Measurements from ENCODE around the gene PLXNA4.

The PLXNA4 gene

GRCh38 chr7:132087421-132087820 is 488.8 kb downstream of the PLXNA4 start:
- Mint-ChIP-seq H3K27ac (no peak overlapping the region), H3K36me3 (no peaks in the 10 kb centered on the region)

GRCh38 chr7:132084776-132085388 is 491.4 kb downstream of the PLXNA4 start:
- Mint-ChIP-seq H3K36me3 (no peaks in the 10 kb centered on the region), H3K27ac (no peak overlapping the region), H3K4me1 (no peaks in the 10 kb centered on the region), H3K4me3 (no peak overlapping the region), H3K27me3 (peaks cover 5 to 10% of the 10 kb centered on the region in 2 donors), H3K9me3 (no peaks in the 10 kb centered on the region)
- DNase-seq (no peak), ATAC-seq (replicated peaks) (no peak)

More at GRCh38 chr7:132087421-132087820, 488.8 kb downstream of the PLXNA4 start:
- H3K4me1 Mint-ChIP-seq, result no peaks in the 10 kb centered on the region
- no peak overlapping the region for H3K4me3 Mint-ChIP-seq
- peaks cover 5 to 10% of the 10 kb centered on the region in 2 donors for H3K27me3 Mint-ChIP-seq
- no peak for ATAC-seq (replicated peaks)
- H3K9me3 Mint-ChIP-seq, result no peaks in the 10 kb centered on the region
- DNase-seq, result no peak

DNA sequence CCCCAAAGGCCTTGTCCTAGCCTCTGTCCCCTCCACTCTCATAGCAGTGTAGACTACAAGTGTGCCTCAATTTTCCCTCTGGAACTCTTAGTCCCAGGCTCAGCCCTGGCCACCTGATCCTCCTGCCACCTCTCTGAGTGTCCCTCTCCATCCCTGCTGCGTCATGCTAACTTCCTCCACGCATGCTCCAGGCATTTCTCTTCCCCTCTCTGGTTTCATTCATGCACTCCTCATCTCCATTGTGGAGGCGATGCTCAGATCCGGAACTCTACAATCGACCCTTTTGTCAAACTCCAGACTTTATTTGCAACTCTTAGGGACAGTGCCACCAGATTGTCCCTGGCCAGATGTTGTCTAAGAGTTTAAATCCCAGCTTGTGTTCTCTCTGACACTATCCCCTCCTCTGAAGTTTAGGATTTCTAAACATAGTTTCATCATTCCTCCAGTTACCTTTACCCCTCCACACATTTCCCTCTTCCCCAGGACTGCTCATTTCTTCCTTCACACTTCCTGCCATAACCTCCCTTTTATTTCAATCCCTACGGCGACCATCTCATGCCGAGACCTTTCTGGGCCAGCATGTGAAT is 492.6 kb downstream of the PLXNA4 start:
- ATAC-seq (replicated peaks) (no peak), DNase-seq (no peak)
- Mint-ChIP-seq H3K36me3 (no peaks in the 10 kb centered on the region), H3K27me3 (peaks cover 5 to 13% of the 10 kb centered on the region in 2 donors), H3K9me3 (no peaks in the 10 kb centered on the region), H3K4me1 (no peaks in the 10 kb centered on the region), H3K4me3 (no peak overlapping the region), H3K27ac (no peak overlapping the region)

GRCh38 chr7:132083126-132083525 is 493.1 kb downstream of the PLXNA4 start:
- ATAC-seq (replicated peaks) (no peak), DNase-seq (no peak)
- Mint-ChIP-seq H3K4me3 (no peak overlapping the region), H3K27me3 (peaks cover 5 to 13% of the 10 kb centered on the region in 2 donors), H3K36me3 (no peaks in the 10 kb centered on the region), H3K4me1 (no peaks in the 10 kb centered on the region), H3K27ac (no peak overlapping the region), H3K9me3 (no peaks in the 10 kb centered on the region)

DNA sequence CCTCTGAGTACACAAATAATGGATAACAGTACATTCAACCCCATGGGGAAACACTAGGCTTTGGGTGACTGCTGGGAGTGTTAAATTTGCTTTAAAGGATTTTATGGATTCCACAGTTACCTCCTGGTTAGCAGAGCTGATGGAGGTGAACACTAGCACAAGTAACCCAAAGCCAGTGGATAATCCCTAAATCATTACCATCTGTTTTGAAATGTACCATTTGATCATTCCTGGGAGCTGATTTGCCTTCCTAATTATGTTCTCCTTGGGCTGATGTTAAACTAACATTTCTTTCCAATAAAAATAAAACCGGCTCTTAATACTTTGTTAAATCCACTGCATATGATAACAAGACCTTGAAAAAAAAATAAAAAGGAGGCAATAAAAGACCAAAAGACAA is 493.9 kb downstream of the PLXNA4 start:
- no peak for ATAC-seq (replicated peaks)
- H3K4me3 Mint-ChIP-seq, result no peak overlapping the region
- H3K36me3 Mint-ChIP-seq, result no peaks in the 10 kb centered on the region
- H3K9me3 Mint-ChIP-seq, result no peaks in the 10 kb centered on the region
- H3K4me1 Mint-ChIP-seq, result no peaks in the 10 kb centered on the region
- DNase-seq, result no peak
- no peak overlapping the region for H3K27ac Mint-ChIP-seq
- H3K27me3 Mint-ChIP-seq, result peaks cover 2 to 13% of the 10 kb centered on the region in 2 donors

GRCh38 chr7:132081686-132082085 is 494.6 kb downstream of the PLXNA4 start:
- no peak overlapping the region for H3K4me3 Mint-ChIP-seq
- H3K9me3 Mint-ChIP-seq, result no peaks in the 10 kb centered on the region
- no peak for DNase-seq
- peaks cover 0 to 17% of the 10 kb centered on the region in 2 donors for H3K27me3 Mint-ChIP-seq
- no peaks in the 10 kb centered on the region for H3K36me3 Mint-ChIP-seq
- H3K27ac Mint-ChIP-seq, result no peak overlapping the region
- no peak for ATAC-seq (replicated peaks)
- H3K4me1 Mint-ChIP-seq, result no peaks in the 10 kb centered on the region

DNA sequence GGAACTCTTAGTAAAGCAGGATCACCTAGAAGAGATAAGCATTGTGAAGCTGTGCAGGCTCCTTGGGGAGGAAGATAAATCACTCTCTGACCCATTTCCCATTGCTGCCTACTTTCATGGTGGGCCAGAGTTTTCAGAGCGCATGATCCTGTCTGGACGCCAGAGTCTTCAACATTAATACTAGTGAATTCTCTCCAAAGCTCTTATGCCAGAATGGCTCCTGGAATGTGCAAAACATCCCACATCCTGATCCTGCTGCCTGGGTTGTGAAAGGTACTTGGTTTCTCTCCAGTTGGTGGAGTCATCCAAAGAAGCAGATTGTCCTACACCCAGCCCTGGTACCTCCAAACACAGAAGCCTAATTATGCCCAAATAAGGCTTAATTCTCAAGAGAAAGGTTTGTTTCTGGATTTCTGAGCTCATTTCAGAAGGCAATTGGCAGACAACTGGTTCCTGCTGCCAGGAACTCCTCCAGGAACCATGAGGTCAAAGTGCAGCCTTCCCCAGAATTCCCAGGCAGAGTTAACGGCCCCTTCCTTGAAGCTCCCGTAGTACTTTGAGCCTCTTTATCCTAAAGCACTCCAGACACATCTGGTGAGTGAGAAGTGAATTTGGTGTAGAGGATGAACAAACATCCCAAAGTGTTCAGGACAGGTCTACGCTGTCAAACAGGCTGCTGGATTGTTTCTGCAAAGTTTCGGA is 495.2 kb downstream of the PLXNA4 start:
- peaks cover 4 to 22% of the 10 kb centered on the region in 2 donors for H3K27me3 Mint-ChIP-seq
- no peaks in the 10 kb centered on the region for H3K4me1 Mint-ChIP-seq
- no peaks in the 10 kb centered on the region for H3K36me3 Mint-ChIP-seq
- no peak overlapping the region for H3K4me3 Mint-ChIP-seq
- no peaks in the 10 kb centered on the region for H3K9me3 Mint-ChIP-seq
- no peak overlapping the region for H3K27ac Mint-ChIP-seq
- DNase-seq (no peak), ATAC-seq (replicated peaks) (no peak)

DNA sequence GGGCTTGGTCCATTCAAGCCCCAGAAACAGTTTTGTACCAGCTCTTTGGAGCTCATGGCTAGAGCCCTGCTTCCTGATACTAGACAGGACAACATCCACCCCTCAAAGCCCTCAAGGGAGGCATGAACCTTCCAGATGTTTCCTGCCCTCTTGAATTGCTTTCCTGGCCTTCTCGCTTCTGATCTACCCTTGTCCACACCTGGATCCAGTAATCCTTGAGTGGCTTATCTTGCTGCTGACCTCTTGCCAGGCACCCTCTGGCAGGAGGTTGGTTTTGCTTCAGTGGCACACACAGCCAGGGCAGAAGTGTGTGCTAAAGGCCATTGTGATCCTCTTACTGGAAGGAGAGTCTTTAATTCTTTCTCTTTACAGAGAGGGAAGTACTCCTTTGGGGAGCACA is 495.8 kb downstream of the PLXNA4 start:
- Mint-ChIP-seq H3K27me3 (peaks cover 10 to 24% of the 10 kb centered on the region in 2 donors), H3K36me3 (no peaks in the 10 kb centered on the region), H3K4me1 (no peaks in the 10 kb centered on the region), H3K9me3 (no peaks in the 10 kb centered on the region), H3K27ac (no peak overlapping the region), H3K4me3 (no peak overlapping the region)
- ATAC-seq (replicated peaks), result no peak
- DNase-seq, result no peak

GRCh38 chr7:132078891-132079735 is 497.2 kb downstream of the PLXNA4 start:
- ATAC-seq (replicated peaks), result no peak
- Mint-ChIP-seq H3K27me3 (peaks cover 10 to 24% of the 10 kb centered on the region in 2 donors), H3K4me3 (no peak overlapping the region), H3K9me3 (no peaks in the 10 kb centered on the region), H3K36me3 (no peaks in the 10 kb centered on the region), H3K27ac (no peak overlapping the region), H3K4me1 (no peaks in the 10 kb centered on the region)
- no peak for DNase-seq

DNA sequence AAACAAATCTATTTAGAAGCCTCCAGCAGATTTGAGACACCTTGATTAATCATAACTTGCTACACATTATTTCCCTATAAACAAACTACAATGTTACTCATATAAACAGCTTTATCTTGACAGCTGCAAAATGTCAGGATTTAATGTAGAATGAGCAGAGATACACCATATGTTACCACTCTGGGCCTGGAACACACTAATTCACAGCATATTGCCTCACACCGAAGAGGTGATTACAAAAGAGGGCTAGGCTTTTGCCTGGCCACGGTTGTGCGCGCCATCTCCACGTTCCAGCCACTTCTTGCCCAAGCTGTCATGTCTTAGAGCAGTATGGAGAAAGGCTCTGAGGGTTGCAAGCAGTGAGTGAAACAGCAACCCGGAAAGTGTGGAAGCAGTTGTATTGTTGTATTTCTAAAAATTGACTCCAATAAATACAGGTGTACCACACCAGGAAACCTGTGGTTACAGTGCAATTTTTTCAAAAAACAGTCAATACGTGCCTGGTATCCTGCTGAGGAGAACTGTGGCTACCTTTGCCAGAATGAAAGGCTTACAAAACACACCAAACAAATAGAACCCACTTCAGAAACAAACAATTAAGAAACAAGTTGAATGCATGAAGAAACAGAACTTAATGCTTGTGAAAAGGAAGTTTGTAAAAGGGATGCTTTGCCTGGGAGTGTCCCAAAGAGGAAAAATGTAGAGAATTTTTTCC is 498.1 kb downstream of the PLXNA4 start:
- DNase-seq, result no peak
- H3K27me3 Mint-ChIP-seq, result peaks cover 10 to 14% of the 10 kb centered on the region in 2 donors
- H3K36me3 Mint-ChIP-seq, result no peaks in the 10 kb centered on the region
- no peak overlapping the region for H3K27ac Mint-ChIP-seq
- H3K9me3 Mint-ChIP-seq, result no peaks in the 10 kb centered on the region
- ATAC-seq (replicated peaks), result no peak
- no peak overlapping the region for H3K4me3 Mint-ChIP-seq
- H3K4me1 Mint-ChIP-seq, result no peaks in the 10 kb centered on the region

DNA sequence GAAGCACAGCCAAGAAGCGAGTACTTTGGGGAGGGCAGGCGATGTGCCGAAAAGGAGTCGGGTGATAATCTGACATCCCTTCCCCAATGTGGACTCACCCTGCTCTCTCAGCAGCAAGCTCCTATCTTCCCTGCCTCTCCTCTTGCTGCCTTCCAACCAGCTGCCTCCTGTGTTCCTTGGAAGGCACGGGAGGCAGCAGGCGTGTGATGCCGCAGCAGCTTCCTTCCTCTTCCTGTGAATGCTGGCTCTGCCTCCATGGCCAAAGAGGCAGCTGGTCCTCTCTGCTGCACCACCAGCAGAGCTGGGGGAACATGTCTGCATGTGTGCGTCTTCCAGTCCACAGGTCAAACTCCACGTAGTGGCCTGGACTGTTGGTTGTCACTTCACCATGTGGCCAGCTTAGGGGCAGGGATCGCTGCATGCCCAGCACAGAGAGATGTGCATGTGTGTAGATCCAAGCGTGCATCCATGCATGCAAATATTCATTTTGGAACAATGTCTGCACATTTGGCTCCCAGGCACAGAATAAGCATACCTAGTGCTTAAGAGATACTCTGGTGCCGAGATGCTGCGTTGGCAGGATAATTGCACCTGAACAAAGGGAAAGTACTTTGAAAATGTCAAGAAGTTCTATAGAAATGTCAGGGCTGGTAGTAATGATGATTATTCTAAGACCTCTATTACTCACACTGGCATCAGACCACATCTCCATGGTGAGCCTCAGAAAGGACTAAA is 499.8 kb downstream of the PLXNA4 start:
- H3K9me3 Mint-ChIP-seq, result no peaks in the 10 kb centered on the region
- ATAC-seq (replicated peaks), result no peak
- H3K27ac Mint-ChIP-seq, result no peak overlapping the region
- DNase-seq, result no peak
- peaks cover 10 to 14% of the 10 kb centered on the region in 2 donors for H3K27me3 Mint-ChIP-seq
- H3K4me1 Mint-ChIP-seq, result no peaks in the 10 kb centered on the region
- no peak overlapping the region for H3K4me3 Mint-ChIP-seq
- no peaks in the 10 kb centered on the region for H3K36me3 Mint-ChIP-seq

- Mint-ChIP-seq H3K27me3 (peaks cover 10 to 14% of the 10 kb centered on the region in 2 donors), H3K27ac (no peak overlapping the region), H3K4me3 (no peak overlapping the region), H3K4me1 (no peaks in the 10 kb centered on the region), H3K36me3 (no peaks in the 10 kb centered on the region), H3K9me3 (no peaks in the 10 kb centered on the region)
- ATAC-seq (replicated peaks), result no peak
- DNase-seq, result no peak
Measured at GRCh38 chr7:132075515-132075914, 500.8 kb downstream of the PLXNA4 start.

DNA sequence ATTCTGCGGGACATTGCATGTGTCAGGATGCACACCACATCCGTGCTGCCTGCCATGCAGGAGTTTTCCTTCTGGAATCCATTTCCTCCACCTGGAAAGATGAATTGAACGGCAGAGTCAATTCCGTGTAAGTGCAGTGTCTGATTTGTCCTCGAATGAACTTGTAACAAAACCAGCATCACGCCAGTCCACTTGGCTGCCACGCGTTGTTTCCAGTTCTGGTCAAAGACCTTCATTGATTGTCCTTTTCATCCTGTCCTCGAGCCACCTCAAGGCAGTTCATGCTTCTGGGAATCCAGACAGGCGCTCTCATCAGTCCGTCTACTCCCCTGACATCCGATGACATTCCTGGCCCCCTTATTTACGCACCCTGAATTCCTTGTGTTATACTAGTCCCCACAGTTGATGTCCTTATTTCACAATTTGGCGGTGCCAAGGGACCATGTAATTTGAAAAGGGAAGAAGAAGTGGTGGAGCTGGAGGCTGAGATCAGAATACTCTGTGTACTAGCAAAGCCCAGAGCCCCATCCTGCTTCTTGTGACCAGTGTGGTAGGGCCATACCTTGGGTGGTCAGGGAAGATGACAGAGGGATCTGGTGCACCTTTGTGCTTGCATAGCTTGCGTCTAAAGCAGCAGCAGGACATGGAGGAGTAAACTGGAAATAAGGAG is 502.2 kb downstream of the PLXNA4 start:
- Mint-ChIP-seq H3K27me3 (peaks cover 10 to 11% of the 10 kb centered on the region in 2 donors), H3K9me3 (no peaks in the 10 kb centered on the region), H3K27ac (no peak overlapping the region), H3K36me3 (no peaks in the 10 kb centered on the region), H3K4me3 (no peak overlapping the region), H3K4me1 (no peaks in the 10 kb centered on the region)
- ATAC-seq (replicated peaks), result no peak
- DNase-seq, result no peak

All from stimulated activated naive B cell treated with anti-CD40 and anti-IgM and Interleukin-4, amounts not matched to agents 10 μg/mL and 1 μg/mL and 100 μg/mL, for 72 hours (primary cell).